Lower lobe of right lung (tissue), 2 donors: Measurements from ENCODE around the gene ACAN. TPM values are rescaled to one million over a fixed set of nuclear protein-coding genes. Genes with fewer than 3 reads are reported as not detected.

Experiments used
- ATAC-seq, 2 donors: fragments of 200-7000 bp; cut with Tn5 transposase; one replicate each; pipeline ENCODE4 v1.9.1; 2020 to 2022; ENCODE audit warnings: mild to moderate bottlenecking in 2 of 2, moderate library complexity in 2 of 2
- DNase-seq: peaks from one replicate; pipeline ENCODE4 v3.0.0-alpha.2; 2020
- H3K27ac ChIP-seq: fragments of 200-600 bp; one replicate; pipeline ENCODE4 v1.8.0; 2022
- H3K27me3 ChIP-seq: fragments of 200-600 bp; one replicate; pipeline ENCODE4 v1.8.0; 2022; ENCODE audit warnings: low read depth
- H3K36me3 ChIP-seq: fragments of 200-600 bp; one replicate; pipeline ENCODE4 v1.8.0; 2022; ENCODE audit warnings: mild to moderate bottlenecking
- H3K4me1 ChIP-seq: fragments of 200-600 bp; one replicate; pipeline ENCODE4 v1.8.0; 2022
- H3K4me3 ChIP-seq: fragments of 200-600 bp; one replicate; pipeline ENCODE4 v1.8.0; 2022; ENCODE audit warnings: mild to moderate bottlenecking
- H3K9me3 ChIP-seq: fragments of 200-600 bp; one replicate; pipeline ENCODE4 v1.8.0; 2022
- CTCF ChIP-seq: fragments of 200-600 bp; IDR thresholded peaks from one replicate; pipeline ENCODE4 v1.8.0; 2022; ENCODE audit warnings: antibody characterized with exemption, mild to moderate bottlenecking
- intact Hi-C: fragments of 100-400 bp; cut with DNase I; formaldehyde crosslinking; loops from one replicate; pipeline ENCODE4 v1.11.0; 2022
- total RNA-seq: library from RNA; stranded (reverse); fragmentation: NEBNext Ultra II Directional; extraction: Animal tissue kit (Norgen Biotek cat#: 25700); gene quantifications from one replicate; pipeline ENCODE4 v1.2.1, GENCODE V29; 2021
- donor health status: DM: no; HTN: yes; CAD: no; lungs with severe emphysema.

Gene ACAN
- total RNA-seq, 1 donor from 2014 or later, result 0.12 TPM

GRCh38 chr15:88818920-88819319, 15.7 kb downstream of the ACAN start:
- intact Hi-C loops, result no loop called here
- H3K9me3 ChIP-seq, result no peaks in the 10 kb centered on the region
- H3K4me3 ChIP-seq, result no peak overlapping the region
- H3K27ac ChIP-seq, result no peak overlapping the region
- peaks cover 6% of the 10 kb centered on the region for H3K27me3 ChIP-seq
- no peak for TF ChIP-seq CTCF
- DNase-seq (no peak), ATAC-seq (no peak)
- H3K4me1 ChIP-seq, result no peaks in the 10 kb centered on the region
- no peaks in the 10 kb centered on the region for H3K36me3 ChIP-seq

GRCh38 chr15:88821993-88822392, 18.8 kb downstream of the ACAN start:
- TF ChIP-seq CTCF, result no peak
- no peaks in the 10 kb centered on the region for H3K36me3 ChIP-seq
- no peaks in the 10 kb centered on the region for H3K4me1 ChIP-seq
- ATAC-seq, result no peak
- intact Hi-C loops, result no loop called here
- no peaks in the 10 kb centered on the region for H3K9me3 ChIP-seq
- H3K27ac ChIP-seq, result no peak overlapping the region
- no peak overlapping the region for H3K4me3 ChIP-seq
- no peak for DNase-seq
- peaks cover 6% of the 10 kb centered on the region for H3K27me3 ChIP-seq

- H3K4me1 ChIP-seq, result no peaks in the 10 kb centered on the region
- H3K9me3 ChIP-seq, result no peaks in the 10 kb centered on the region
- no peak overlapping the region for H3K4me3 ChIP-seq
- no peak for TF ChIP-seq CTCF
- DNase-seq (no peak), ATAC-seq (no peak)
- no peaks in the 10 kb centered on the region for H3K36me3 ChIP-seq
- H3K27ac ChIP-seq, result no peak overlapping the region
- intact Hi-C loops, result no loop called here
- H3K27me3 ChIP-seq, result no peaks in the 10 kb centered on the region
Measured at GRCh38 chr15:88828791-88829190, 25.6 kb downstream of the ACAN start.

GRCh38 chr15:88830016-88830415, 26.8 kb downstream of the ACAN start:
- Histone ChIP-seq H3K27me3 (no peaks in the 10 kb centered on the region), H3K4me3 (no peak overlapping the region), H3K36me3 (no peaks in the 10 kb centered on the region), H3K27ac (no peak overlapping the region), H3K4me1 (no peaks in the 10 kb centered on the region), H3K9me3 (no peaks in the 10 kb centered on the region)
- intact Hi-C loops, result no loop called here
- no peak for DNase-seq
- ATAC-seq, result no peak
- TF ChIP-seq CTCF, result no peak

- no peak overlapping the region for H3K27ac ChIP-seq
- ATAC-seq (no peak), DNase-seq (no peak)
- no peak overlapping the region for H3K4me3 ChIP-seq
- no peaks in the 10 kb centered on the region for H3K4me1 ChIP-seq
- no peaks in the 10 kb centered on the region for H3K9me3 ChIP-seq
- no peaks in the 10 kb centered on the region for H3K36me3 ChIP-seq
- no peak for TF ChIP-seq CTCF
- no peaks in the 10 kb centered on the region for H3K27me3 ChIP-seq
- intact Hi-C loops, result no loop called here
Measured at GRCh38 chr15:88832820-88833730, 29.8 kb downstream of the ACAN start.
